Endodermal cell (in vitro differentiated cells): Measurements from ENCODE around the gene FBXO48. TPM values are rescaled to one million over a fixed set of nuclear protein-coding genes. Genes with fewer than 3 reads are reported as not detected.

Source experiments
- DNase-seq: peaks from one replicate; pipeline ENCODE4 v3.0.0-alpha.2; 2017
- H3K27ac ChIP-seq: 2 replicates; pipeline ENCODE4 v1.5.1; 2013; ENCODE audit warnings: mild to moderate bottlenecking, low read depth, low read length, moderate library complexity
- H3K27me3 ChIP-seq: 2 replicates; pipeline ENCODE4 v1.6.1; 2013; ENCODE audit warnings: mild to moderate bottlenecking, low read length, moderate library complexity; ENCODE audit not compliant: insufficient read depth, control insufficient read depth, poor library complexity, severe bottlenecking
- H3K36me3 ChIP-seq: 2 replicates; pipeline ENCODE4 v1.7.0; 2013; ENCODE audit warnings: mild to moderate bottlenecking, low read length, moderate library complexity; ENCODE audit not compliant: control insufficient read depth, insufficient read depth
- H3K4me1 ChIP-seq: one replicate; pipeline ENCODE4 v1.7.0; 2013; ENCODE audit warnings: low read length; ENCODE audit not compliant: control insufficient read depth, insufficient read depth
- H3K4me3 ChIP-seq: 2 replicates; pipeline ENCODE4 v1.5.1; 2013; ENCODE audit warnings: mild to moderate bottlenecking, low read length, moderate library complexity
- H3K9ac ChIP-seq: 2 replicates; pipeline ENCODE4 v1.6.1; 2013; ENCODE audit warnings: mild to moderate bottlenecking, low read length, moderate library complexity; ENCODE audit not compliant: poor library complexity, severe bottlenecking; ENCODE audit errors: extremely low read depth
- H3K9me3 ChIP-seq: 2 replicates; pipeline ENCODE4 v1.6.1; 2013; ENCODE audit warnings: mild to moderate bottlenecking, low read length, moderate library complexity; ENCODE audit not compliant: control insufficient read depth
- H3K27ac Mint-ChIP-seq: 2 replicates; pipeline ENCODE4 v1.8.0; 2020; ENCODE audit warnings: mixed read lengths
- H3K27me3 Mint-ChIP-seq: 2 replicates; pipeline ENCODE4 v1.8.0; 2021; ENCODE audit warnings: mild to moderate bottlenecking, mixed read lengths; ENCODE audit not compliant: insufficient read depth
- H3K36me3 Mint-ChIP-seq: 2 replicates; pipeline ENCODE4 v1.8.0; 2020; ENCODE audit warnings: low read depth, mixed read lengths
- H3K4me1 Mint-ChIP-seq: 2 replicates; pipeline ENCODE4 v1.8.0; 2020; ENCODE audit warnings: mixed read lengths
- H3K4me3 Mint-ChIP-seq: 2 replicates; pipeline ENCODE4 v1.8.0; 2020; ENCODE audit warnings: mild to moderate bottlenecking, moderate library complexity, mixed read lengths
- H3K9me3 Mint-ChIP-seq: 2 replicates; pipeline ENCODE4 v1.8.0; 2020; ENCODE audit warnings: mild to moderate bottlenecking, mixed read lengths
- CTCF ChIP-seq: fragments of 200-600 bp; sonication (generic); conservative IDR thresholded peaks from 2 replicates; pipeline ENCODE4 v1.5.0; 2021; ENCODE audit warnings: antibody characterized with exemption, mild to moderate bottlenecking
- WGBS, 2 experiments: methylation state at CpG; one replicate each; pipeline versions ENCODE4 v1.1.5 to v1.1.7; 2013; ENCODE audit warnings: missing lambda C conversion rate in 2 of 2, mixed read lengths in 1 of 2; ENCODE audit not compliant: insufficient coverage in 1 of 2, insufficient read length in 1 of 2; 5-methylcytosine and 5-hydroxymethylcytosine counted together
- total RNA-seq, 2 donors: library from RNA; stranded (reverse); fragmentation: NEBNext Ultra II Directional in 1 of 2; extraction: Animal tissue kit (Norgen Biotek cat#: 25700) in 1 of 2; gene quantifications; 2 replicates in 1 of 2; 3 replicates in 1 of 2; pipeline ENCODE4 v1.2.1, GENCODE V29; 2021

FBXO48 gene
- total RNA-seq, 2 donors from 2014 or later: 1.3 to 1.5 TPM

GRCh38 chr2:68416081-68416675 is 50.9 kb downstream of the FBXO48 start:
- no peak overlapping the region for H3K27ac Mint-ChIP-seq

GRCh38 chr2:68415521-68415920 is 51.6 kb downstream of the FBXO48 start:
- no peaks in the 10 kb centered on the region for H3K4me1 Mint-ChIP-seq
- Histone ChIP-seq H3K4me3 (no peak overlapping the region), H3K36me3 (no peaks in the 10 kb centered on the region), H3K9ac (no peak overlapping the region), H3K4me1 (no peaks in the 10 kb centered on the region), H3K27ac (no peak overlapping the region), H3K27me3 (no peaks in the 10 kb centered on the region), H3K9me3 (no peaks in the 10 kb centered on the region)
- no peak for TF ChIP-seq CTCF
- no peaks in the 10 kb centered on the region for H3K36me3 Mint-ChIP-seq
- no peak overlapping the region for H3K4me3 Mint-ChIP-seq
- H3K27me3 Mint-ChIP-seq: no peaks in the 10 kb centered on the region
- no peak for DNase-seq
- H3K27ac Mint-ChIP-seq: no peak overlapping the region
- no peaks in the 10 kb centered on the region for H3K9me3 Mint-ChIP-seq

More at GRCh38 chr2:68416081-68416675, 50.9 kb downstream of the FBXO48 start:
- Mint-ChIP-seq H3K4me1 (no peaks in the 10 kb centered on the region), H3K27me3 (no peaks in the 10 kb centered on the region), H3K4me3 (no peak overlapping the region), H3K36me3 (no peaks in the 10 kb centered on the region), H3K9me3 (no peaks in the 10 kb centered on the region)
- TF ChIP-seq CTCF: no peak
- Histone ChIP-seq H3K4me1 (no peaks in the 10 kb centered on the region), H3K27me3 (no peaks in the 10 kb centered on the region), H3K4me3 (no peak overlapping the region), H3K9me3 (no peaks in the 10 kb centered on the region), H3K9ac (no peak overlapping the region), H3K27ac (no peak overlapping the region), H3K36me3 (no peaks in the 10 kb centered on the region)
- WGBS, 2 experiments: 90 to 96% methylated on average over 7 to 9 of the region's 9 CpGs
- no peak for DNase-seq

- H3K9me3 ChIP-seq: no peaks in the 10 kb centered on the region
- TF ChIP-seq CTCF: no peak
- no peaks in the 10 kb centered on the region for H3K4me1 ChIP-seq
- Mint-ChIP-seq H3K9me3 (no peaks in the 10 kb centered on the region), H3K36me3 (no peaks in the 10 kb centered on the region), H3K27ac (no peak overlapping the region), H3K4me3 (no peak overlapping the region), H3K4me1 (no peaks in the 10 kb centered on the region), H3K27me3 (peaks cover 5% of the 10 kb centered on the region)
- H3K27me3 ChIP-seq: no peaks in the 10 kb centered on the region
- H3K27ac ChIP-seq: no peak overlapping the region
- no peak overlapping the region for H3K4me3 ChIP-seq
- no peak overlapping the region for H3K9ac ChIP-seq
- H3K36me3 ChIP-seq: no peaks in the 10 kb centered on the region
- WGBS, 2 experiments: 38 to 49% methylated on average over 2 to 3 of the region's 3 CpGs
- peak; percentile 64 for DNase-seq
These were observed 52.2 kb downstream of the FBXO48 start for GRCh38 chr2:68414876-68415275.
